Neuron (in vitro differentiated cells): ENCODE data around the gene MED13L.
"Not testable (repeated sequence)": the region's sequence is repeated elsewhere in the genome, so short reads cannot be mapped to it uniquely, and the experiment has no call there.

Source experiments
- H2AFZ ChIP-seq: one replicate; pipeline ENCODE4 v1.6.1; 2013; ENCODE audit warnings: low read depth, mild to moderate bottlenecking, inconsistent platforms, low read length, moderate library complexity
- H3K27me3 ChIP-seq: one replicate; pipeline ENCODE4 v1.6.1; 2013; ENCODE audit warnings: low read length; ENCODE audit not compliant: insufficient read depth
- H3K36me3 ChIP-seq: one replicate; pipeline ENCODE4 v1.6.1; 2013; ENCODE audit warnings: low read length; ENCODE audit not compliant: insufficient read depth
- H3K4me1 ChIP-seq: one replicate; pipeline ENCODE4 v1.6.1; 2013; ENCODE audit warnings: low read length; ENCODE audit not compliant: insufficient read depth
- H3K4me3 ChIP-seq: 2 replicates; pipeline ENCODE4 v1.5.1; 2013; ENCODE audit warnings: mild to moderate bottlenecking, low read length, moderate library complexity
- H3K9me3 ChIP-seq: one replicate; pipeline ENCODE4 v1.6.1; 2013; ENCODE audit warnings: low read length

Gene MED13L

DNA sequence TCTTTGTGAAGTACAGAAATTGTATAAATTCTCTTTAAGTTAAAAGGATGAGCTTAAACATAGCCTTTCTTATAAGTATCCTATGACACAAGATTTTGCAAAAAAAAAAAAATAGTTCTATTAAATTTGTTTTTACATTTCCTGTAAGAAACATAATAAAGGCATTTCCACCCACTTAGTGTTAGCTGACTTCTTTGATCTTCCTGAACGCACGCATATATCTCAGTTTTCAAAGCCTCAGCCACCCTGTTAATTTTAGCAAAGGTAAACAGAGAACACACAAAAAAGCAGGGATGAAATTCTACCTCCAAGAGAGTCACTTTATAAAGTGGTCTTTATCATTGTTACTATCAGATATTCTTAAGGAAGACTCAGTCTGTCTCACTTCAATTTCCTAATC lies 277.9 kb downstream of the MED13L start:
- H2AFZ ChIP-seq: no peak overlapping the region
- no peaks in the 10 kb centered on the region for H3K9me3 ChIP-seq
- no peaks in the 10 kb centered on the region for H3K27me3 ChIP-seq
- no peaks in the 10 kb centered on the region for H3K4me1 ChIP-seq
- peaks cover 29% of the 10 kb centered on the region for H3K36me3 ChIP-seq
- H3K4me3 ChIP-seq: no peak overlapping the region

DNA sequence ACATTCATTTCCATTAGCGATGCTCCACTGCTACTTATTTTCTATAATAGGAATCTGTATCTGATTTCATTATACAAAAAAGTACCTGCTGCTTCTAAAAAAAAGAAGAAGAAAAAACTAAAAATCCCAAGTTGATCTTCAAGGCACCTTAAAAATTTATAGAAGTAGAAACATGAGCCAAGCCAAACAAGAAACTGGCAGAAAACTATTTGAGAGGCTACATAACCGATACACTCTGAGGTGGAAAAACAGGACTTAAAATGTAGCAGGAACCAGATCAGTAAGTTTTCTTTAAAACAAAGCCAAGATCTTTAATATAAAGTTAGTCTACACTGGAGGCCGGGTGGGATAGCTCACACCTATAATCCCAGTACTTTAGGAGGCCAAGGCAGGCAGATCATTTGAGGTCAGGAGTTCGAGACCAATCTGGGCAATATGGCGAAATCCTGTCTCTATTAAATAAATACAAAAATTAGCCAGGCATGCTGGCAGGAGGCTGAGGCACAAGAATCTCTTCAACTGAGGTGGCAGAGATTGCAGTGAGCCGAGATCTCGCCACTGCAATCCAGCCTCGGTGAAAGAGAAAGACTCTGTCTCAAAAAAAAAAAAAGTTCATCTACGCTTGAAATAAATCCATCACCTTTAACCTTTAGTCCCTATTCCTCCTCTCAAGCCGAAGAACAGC lies 278.6 kb downstream of the MED13L start:
- no peaks in the 10 kb centered on the region for H3K4me1 ChIP-seq
- no peak overlapping the region for H2AFZ ChIP-seq
- no peaks in the 10 kb centered on the region for H3K27me3 ChIP-seq
- peaks cover 27% of the 10 kb centered on the region for H3K36me3 ChIP-seq
- H3K9me3 ChIP-seq: no peaks in the 10 kb centered on the region
- H3K4me3 ChIP-seq: no peak overlapping the region

DNA sequence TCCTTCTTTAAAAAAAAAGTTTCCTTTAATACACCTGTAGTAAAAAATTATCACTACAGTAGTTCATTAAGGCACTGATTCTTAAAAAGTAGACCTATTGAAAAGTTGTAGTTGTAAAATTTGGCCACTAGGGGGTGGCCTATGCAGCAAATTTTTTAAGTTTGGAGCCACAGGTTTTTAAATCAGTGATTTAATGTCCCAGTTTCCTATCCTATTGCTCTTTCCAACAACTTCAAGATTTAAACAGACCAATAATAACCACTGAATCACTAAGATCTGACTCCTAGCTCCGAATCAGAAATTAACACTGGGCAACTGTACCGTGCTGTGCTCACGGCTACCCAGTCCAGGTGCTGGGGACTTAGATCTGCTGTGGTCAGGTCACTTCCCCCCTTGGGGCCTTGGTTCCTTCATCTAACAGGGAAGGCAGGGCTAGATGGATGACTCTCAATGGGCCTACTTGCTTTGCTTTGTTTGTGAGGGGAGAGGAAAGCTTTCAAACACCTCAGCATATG lies 279.3 kb downstream of the MED13L start:
- no peak overlapping the region for H2AFZ ChIP-seq
- H3K27me3 ChIP-seq: no peaks in the 10 kb centered on the region
- no peaks in the 10 kb centered on the region for H3K9me3 ChIP-seq
- peaks cover 25% of the 10 kb centered on the region for H3K36me3 ChIP-seq
- H3K4me1 ChIP-seq: no peaks in the 10 kb centered on the region
- no peak overlapping the region for H3K4me3 ChIP-seq

DNA sequence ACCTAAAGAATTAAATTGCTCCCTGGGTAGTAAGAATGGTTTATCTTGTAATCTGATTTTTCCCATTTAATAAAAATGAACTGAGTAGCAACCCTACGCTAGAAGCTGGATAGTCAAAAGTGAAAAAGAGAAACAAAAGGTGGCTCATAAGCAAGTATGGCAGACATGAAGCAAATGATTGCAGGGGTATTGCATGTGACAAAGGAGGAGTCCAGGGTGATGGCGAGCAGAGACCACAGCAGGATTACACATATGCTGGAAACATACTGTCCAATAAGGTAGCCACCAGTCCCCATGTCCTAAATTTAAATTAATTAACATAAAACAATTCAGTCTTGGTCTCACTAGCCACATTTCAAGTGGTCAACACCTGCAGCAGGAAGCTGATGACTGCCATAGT lies 283.8 kb downstream of the MED13L start:
- Histone ChIP-seq H3K4me1 (no peaks in the 10 kb centered on the region), H2AFZ (no peak overlapping the region), H3K27me3 (no peaks in the 10 kb centered on the region), H3K36me3 (peaks cover 46% of the 10 kb centered on the region), H3K4me3 (no peak overlapping the region), H3K9me3 (no peaks in the 10 kb centered on the region)

DNA sequence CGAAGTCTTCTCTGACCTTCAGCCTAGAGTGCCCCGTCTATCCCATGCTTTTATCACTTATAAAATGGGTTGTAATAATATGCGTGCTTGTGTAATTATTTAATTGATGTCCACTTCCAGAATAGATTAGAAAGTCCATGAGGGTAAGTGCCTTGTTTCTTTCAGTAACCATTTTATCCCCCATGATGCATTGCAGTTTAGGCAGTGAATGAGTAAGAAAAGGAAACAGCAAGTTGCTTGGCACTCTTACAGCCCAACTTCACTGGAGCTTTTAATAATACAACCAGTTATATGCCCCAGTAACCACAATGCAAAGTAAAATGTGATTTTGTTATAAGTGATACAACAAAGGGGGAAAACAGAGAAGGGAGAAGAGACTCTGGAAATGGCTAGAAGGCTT lies 287.3 kb downstream of the MED13L start:
- Histone ChIP-seq H3K9me3 (no peaks in the 10 kb centered on the region), H3K27me3 (no peaks in the 10 kb centered on the region), H3K4me1 (no peaks in the 10 kb centered on the region), H2AFZ (no peak overlapping the region), H3K4me3 (no peak overlapping the region), H3K36me3 (peaks cover 51% of the 10 kb centered on the region)

DNA sequence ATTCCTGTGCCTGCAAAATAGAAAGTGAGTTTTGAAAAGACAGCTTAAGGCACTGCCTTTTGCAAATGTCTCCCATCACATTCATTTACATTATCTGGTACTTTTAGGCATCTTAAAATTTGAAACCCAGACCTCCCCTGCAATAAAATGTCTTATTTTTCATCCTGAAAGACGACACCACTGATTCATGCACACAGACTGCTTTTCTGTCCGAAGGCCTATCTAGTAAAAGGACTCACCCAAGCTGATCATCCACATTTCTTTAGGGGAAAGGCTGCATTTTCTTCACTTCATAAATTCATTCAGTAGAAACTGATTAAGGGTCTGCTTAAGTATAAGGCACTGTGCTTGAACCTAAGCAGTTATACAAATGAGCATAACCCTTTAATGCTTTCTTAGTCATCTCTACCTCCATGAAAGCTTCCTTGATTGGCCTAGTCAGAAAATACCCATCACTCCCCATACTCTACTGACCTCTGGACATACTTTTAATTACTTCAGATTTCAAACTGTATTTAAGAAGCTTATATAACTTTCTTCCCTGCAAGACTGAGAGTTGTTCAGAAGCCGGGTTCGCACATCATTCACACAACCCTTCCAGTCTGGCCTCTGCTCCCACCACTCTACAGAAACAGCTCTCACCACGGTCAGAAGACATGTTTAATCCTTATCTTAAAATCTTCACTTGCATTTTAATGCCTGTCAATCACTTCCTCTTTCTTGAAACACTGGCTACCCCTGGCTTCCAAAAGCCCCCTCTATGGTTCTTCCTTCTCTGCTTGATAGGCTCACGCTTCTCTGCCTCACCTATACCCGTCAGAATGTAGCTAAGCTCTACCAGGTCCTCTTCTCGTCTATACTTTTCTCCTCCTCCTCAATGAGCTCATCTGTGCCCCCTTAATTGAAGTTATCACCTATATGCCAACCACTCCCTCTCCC lies 288.6 kb downstream of the MED13L start:
- no peaks in the 10 kb centered on the region for H3K4me1 ChIP-seq
- H3K9me3 ChIP-seq: no peaks in the 10 kb centered on the region
- peaks cover 49% of the 10 kb centered on the region for H3K36me3 ChIP-seq
- H2AFZ ChIP-seq: no peak overlapping the region
- no peak overlapping the region for H3K4me3 ChIP-seq
- H3K27me3 ChIP-seq: no peaks in the 10 kb centered on the region

DNA sequence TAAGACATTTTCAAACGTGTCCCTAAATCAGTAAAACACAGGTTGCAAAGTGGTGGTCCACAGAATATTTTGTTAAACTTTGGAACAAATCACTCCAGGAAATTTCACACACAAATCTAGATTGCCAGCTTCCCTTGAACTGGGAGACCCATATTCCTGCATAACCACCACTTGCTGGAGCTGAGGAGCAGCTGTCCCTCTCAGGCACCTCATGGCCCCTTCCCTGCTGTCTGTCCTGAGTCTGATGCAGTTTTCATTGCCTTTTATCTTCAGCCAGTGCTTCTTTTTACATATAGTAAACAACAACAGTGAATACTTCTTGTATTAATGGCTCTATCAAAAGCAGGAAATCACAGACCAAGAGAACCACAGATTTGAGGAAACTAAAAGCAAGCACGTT lies 289.3 kb downstream of the MED13L start:
- H2AFZ ChIP-seq: no peak overlapping the region
- H3K27me3 ChIP-seq: no peaks in the 10 kb centered on the region
- no peak overlapping the region for H3K4me3 ChIP-seq
- H3K36me3 ChIP-seq: peaks cover 56% of the 10 kb centered on the region
- H3K9me3 ChIP-seq: no peaks in the 10 kb centered on the region
- H3K4me1 ChIP-seq: no peaks in the 10 kb centered on the region

DNA sequence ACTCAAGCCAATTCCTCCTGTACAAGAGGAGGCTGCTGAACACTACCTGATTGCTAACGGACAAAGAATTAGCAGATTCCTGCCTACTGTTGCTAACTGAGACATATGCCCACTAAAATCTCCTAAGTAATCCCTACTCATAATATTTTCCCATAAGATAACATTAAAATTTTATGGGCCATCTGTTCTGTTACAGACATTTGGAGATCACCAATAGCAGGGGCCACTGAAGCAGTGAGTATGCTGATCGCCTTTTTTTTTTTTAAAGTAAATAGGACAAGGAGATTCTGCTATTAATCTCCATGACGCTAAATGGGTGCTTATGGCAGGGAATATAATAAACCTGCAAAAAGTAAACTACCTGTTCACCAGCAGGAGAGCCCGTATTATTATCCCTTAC lies 292.9 kb downstream of the MED13L start:
- Histone ChIP-seq H3K4me1 (no peaks in the 10 kb centered on the region), H2AFZ (no peak overlapping the region), H3K27me3 (no peaks in the 10 kb centered on the region), H3K9me3 (no peaks in the 10 kb centered on the region), H3K4me3 (no peak overlapping the region), H3K36me3 (peaks cover 56% of the 10 kb centered on the region)

DNA sequence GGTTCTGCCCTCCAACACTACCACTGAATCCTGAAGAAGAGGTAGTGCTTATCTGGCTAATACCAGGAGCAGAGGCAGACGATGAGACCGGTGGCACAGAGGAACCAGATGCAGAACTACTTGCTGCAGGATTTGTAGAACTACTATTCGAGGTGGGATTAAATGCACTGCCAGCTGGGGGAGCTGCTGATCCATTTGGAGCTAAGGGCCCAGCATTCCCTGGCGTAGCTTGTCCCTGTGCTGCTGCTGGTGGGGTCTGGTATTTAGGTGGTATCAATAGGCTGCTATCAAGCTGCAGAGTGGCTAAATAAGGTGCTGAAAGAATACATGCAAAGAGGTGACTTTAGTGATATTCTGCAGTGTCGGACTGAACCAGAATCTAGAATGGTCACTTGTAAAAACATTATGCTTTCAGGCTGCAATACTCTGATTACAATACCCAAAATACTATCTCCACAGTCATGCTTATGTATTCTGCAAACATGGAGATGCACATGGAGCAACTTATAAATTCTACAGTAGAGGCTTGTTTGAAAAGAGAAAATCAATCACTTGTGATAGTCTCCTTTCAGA lies 294.2 kb downstream of the MED13L start:
- H3K36me3 ChIP-seq: peaks cover 60% of the 10 kb centered on the region

DNA sequence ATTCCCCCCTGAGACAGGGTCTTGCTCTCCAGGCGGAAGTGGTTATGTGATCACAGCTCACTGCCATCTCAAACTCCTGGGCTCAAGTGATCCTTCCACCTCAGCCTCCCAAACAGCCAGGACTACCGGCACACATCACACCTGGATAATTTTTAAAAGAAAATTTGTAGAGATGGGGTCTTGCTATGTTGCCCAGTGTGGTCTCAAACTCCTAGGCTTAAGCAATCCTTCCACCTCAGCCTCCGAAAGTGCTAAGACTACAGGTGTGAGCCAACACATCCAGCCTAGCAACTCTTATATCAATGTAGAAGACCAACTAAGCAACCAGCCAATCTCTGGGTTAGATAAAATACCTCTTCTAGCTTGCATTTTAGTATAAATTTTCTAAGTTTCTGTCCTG lies 297.2 kb downstream of the MED13L start:
- Histone ChIP-seq H2AFZ (no peak overlapping the region), H3K27me3 (no peaks in the 10 kb centered on the region), H3K9me3 (no peaks in the 10 kb centered on the region), H3K4me3 (no peak overlapping the region), H3K36me3 (peaks cover 45% of the 10 kb centered on the region), H3K4me1 (no peaks in the 10 kb centered on the region)

More for the DNA sequence above, 294.2 kb downstream of the MED13L start:
- H2AFZ ChIP-seq: no peak overlapping the region
- no peaks in the 10 kb centered on the region for H3K9me3 ChIP-seq
- H3K4me1 ChIP-seq: no peaks in the 10 kb centered on the region
- H3K27me3 ChIP-seq: no peaks in the 10 kb centered on the region
- H3K4me3 ChIP-seq: no peak overlapping the region

DNA sequence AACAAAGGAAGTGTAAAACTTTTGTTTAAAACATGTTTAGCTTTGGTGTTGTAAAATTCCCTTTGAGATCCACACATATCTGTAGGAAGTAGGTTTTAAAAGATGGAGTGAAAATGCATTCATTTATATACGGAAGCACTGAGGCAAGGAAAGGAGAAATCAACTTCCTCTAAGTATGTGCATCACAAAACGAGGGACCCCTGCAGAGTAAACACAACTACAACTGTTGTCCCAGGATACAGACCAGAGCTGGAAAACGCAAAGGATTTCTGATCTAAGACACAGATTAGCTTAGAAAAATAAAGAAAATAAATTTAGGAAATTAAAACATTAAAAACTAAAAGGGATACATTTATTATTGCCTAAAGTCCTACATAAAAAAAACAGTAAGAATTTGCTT lies 297.6 kb downstream of the MED13L start:
- no peak overlapping the region for H3K4me3 ChIP-seq
- H3K4me1 ChIP-seq: no peaks in the 10 kb centered on the region
- H3K27me3 ChIP-seq: no peaks in the 10 kb centered on the region
- no peaks in the 10 kb centered on the region for H3K9me3 ChIP-seq
- H3K36me3 ChIP-seq: peaks cover 48% of the 10 kb centered on the region
- no peak overlapping the region for H2AFZ ChIP-seq

DNA sequence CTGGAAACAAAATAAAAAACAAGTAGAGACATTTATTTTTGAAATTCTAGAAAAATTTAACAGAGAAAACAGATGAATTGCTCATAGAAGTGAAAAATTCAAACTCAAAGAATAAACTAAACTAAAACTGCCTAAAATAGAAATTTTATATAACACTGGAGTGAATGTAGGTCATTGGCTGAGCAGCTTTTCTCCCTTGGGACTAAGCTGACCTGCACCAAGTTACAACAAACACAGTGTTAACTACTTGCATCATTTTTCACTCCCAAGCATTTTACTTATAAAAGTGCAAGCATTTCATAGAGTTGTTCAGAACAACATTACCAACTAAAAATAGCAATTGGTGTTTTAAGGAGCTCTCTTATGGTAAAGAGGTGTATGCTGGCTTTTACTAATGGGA lies 298.1 kb downstream of the MED13L start:
- no peaks in the 10 kb centered on the region for H3K9me3 ChIP-seq
- no peak overlapping the region for H2AFZ ChIP-seq
- no peaks in the 10 kb centered on the region for H3K27me3 ChIP-seq
- H3K36me3 ChIP-seq: peaks cover 51% of the 10 kb centered on the region
- H3K4me1 ChIP-seq: no peaks in the 10 kb centered on the region
- H3K4me3 ChIP-seq: no peak overlapping the region

DNA sequence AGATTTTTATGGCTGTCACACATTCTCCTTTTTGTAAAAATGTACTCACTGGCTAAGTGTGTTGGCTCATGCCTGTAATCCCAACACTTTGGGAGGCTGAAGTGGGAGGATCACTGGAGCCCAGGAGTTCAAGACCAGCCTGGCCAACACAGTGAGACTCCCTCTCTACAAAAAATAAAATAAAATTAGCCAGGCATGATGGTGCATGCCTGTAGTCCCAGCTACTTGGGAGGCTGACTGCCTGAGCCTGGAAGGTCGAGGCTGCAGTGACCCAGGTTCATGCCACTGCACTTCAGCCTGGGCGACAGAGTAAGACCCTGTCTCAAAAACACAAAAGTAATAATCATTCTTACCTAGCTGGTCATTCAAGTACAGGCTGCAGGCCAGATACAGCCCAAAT lies 300.7 kb downstream of the MED13L start:
- H3K27me3 ChIP-seq, H2AFZ ChIP-seq, H3K4me1 ChIP-seq, H3K4me3 ChIP-seq, H3K9me3 ChIP-seq: not testable (repeated sequence)
- H3K36me3 ChIP-seq: peaks cover 40% of the 10 kb centered on the region
